HG03460 (cell line): ENCODE measurements around the gene ZNF273.

Source experiments
- ATAC-seq: cut with Tn5 transposase; IDR thresholded peaks from one replicate; pipeline ENCODE4 v1.9.1; 2021; ENCODE audit not compliant: unreplicated experiment

The ZNF273 gene

DNA sequence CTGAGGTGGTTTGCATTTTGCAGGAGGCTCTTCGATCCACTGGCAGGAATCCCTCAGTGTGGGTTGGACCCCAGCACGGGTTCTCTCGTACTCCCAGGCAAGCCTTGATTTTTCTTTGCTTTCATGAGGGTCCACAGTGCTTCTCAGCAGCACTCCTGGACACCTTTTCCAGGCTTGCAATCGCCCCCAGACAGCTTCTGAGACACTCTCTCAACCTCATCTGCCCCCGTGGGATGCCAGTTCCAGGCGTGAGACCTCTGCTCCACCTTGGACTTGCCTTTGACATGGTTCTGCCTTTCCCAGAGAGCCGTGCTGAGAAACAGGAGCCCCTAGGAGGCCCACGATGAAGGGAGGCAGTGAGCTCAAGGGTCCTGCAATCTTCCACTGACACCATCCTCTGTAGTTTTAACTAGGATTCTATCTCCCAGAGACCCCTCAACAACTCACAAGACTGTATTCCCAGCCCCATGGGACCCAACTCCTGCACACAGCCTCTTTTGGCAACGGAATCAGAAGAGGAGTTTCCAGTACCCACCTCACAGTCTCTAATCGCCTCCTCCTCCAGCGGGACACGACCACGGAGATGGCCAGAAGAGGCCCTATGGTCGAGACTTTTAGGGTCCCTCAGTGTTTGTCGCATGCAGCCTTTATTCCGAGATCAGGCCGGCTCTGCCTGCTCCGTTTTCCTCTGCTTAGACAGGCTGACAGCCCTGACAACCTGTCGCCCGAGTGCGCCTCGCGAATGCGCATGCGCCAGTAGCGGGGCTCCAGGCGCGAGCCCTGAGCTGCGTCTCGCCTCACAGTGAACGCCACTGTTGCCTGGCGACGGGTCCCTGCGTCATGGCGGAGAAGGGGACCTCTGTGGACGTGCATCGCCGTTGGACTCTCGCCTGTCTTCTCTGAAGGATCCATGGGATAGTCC, 26.0 kb upstream of the ZNF273 start:
- ATAC-seq = no peak

DNA sequence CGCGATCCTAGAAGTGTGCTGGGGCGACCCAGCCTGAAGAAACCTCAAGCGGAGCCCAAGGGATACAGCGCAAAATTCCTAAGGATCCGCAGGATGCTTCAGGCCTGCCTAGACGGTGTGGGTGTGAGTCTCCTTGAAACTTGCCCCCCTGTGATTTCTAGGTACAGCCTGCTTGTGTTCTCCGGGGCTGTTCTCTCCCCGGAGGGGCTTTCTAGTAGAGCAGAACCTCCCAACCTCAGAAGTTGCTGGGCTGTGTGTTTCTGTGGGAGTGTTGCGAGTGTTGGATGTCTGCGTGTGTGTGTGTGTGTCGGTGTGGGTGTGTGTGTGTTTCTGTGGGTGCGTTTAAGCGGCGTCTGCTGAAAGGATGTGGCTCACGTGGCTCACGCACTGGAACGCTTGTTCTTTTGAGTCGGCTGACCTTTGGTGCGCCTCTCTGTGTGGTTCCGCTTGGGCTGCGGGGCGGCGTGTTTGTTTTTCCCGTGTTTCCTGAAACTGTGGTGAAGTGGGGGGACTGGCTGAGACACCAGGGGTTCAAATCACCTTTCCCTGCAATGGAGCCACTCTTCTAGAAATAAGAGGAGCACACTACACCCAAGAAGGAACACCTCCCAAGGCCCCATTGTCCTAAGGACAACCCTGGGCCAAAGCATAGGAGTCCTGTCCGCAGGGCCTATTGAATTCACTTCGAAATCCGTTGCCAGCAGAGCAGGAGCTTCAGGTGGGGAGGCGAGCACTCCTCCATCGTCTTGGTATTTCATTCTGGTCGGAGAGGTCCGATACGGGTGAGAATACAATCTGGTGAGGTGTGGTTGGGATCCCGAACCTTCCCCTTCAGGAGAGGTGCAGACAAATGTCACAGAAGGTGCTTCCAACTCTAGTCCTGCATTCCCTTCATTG, 25.1 kb upstream of the ZNF273 start:
- no peak for ATAC-seq

DNA sequence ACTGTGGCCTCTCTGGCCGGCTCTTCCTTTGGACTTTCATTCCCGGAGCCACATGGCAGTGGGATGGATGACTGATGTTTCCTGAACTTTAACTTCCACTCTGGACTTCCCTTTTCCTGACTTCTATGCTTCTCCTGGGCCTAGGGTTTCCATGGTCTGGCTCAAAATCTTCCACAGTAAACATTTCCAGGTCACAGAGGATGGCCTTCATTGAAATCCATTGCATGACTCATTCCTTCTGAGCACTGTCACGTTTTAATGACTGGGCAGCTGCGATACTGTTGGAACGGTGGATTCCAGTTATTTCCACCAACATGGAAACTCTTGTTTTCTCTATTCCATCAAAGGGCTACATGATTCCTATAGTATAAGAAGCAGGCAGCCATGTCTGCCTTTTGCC, 24.4 kb upstream of the ZNF273 start:
- no peak for ATAC-seq

DNA sequence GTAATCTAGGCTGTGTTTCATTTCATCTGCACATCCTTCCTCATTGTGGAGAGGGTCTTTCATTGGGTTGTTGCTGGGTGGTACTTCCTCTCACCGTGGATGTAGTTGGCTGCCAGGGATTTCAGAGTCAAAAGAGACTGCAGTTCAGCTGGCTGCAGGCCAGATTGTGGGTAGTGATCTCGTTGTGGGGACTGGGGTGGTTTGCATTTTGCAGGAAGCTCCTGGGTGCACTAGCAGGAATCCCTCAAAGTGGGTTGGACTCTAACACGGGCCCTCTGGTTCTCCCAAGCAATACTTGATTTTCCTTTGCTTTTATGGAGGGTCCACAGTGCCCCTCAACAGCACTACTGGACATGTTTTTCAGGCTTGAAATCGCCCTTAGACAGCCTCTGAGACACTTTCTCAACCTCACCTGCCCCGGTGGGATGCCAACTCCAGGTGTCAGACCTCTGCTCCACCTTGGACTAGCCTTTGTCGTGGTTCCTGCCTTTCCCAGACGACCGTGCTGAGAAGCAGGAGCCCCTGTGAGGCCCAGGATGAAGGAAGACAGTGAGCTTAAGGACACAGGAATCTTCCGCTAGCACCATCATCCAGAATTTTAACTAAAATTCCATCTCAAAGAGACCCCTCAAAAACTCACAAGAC, 23.9 kb upstream of the ZNF273 start:
- ATAC-seq = no peak

DNA sequence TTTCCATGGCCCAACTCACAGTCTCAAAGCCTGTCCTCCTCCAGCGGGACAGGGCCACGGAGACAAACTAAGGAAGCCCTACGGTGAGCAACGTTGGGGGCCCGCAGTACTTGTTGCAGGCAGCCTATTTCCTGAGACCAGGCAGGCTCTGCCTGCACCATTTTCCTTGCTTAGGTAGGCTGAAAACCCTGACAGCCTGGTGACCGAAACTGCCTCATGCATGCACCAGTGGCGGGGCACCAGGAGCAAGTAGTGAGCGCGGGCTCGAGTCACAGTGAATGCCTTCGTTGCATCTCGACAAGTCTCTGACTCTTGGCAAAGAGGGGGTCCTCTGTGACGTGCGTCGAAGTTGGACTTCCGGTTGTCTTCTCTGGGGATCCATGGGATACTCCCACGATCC, 23.3 kb upstream of the ZNF273 start:
- ATAC-seq = no peak

DNA sequence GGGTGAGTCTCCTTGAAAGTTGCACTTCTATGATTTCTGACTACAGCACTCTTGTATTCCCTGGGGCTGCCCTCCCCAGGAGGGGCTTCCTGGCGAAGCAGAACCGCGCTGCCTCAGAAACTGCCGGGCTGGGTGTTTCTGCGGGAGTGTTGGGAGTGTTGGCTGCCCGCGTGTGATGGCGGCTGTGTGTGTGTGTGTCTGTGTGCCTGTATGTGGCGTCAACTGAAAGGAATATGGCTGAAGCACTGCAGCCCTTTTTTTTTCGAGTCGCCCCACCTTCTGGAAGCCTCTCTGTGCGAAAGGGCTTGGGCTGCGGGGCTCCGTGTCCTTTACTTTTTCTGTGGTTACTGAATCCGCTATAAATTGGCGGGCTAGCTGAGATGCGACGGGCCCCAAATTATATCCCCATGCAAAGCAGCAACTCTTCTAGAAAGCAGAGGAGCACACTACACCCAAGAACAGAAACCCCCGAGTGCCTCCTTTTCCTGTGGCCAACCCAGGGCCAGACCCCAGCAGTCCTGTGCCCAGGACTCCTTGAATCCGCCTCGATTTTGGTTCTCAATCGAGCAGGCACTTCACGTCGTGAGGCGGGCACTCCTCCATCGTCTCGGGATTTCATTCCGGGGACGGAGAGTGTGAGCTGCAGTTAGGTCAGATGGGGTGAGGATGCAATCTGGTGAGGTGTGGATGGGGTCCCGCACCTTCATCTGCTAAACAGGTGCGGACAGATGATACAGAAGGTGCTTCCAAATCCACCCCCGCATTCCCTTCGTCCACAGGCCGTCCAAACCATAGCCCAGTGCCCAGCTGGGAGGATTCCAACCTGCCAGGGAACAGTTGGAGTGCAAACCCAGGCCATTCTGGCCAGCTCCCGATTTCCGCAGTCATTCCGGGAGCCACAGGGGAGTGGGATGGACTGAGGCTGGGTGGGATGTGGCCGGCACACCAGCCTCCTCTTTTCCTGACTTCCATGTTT, 22.5 kb upstream of the ZNF273 start:
- no peak for ATAC-seq

DNA sequence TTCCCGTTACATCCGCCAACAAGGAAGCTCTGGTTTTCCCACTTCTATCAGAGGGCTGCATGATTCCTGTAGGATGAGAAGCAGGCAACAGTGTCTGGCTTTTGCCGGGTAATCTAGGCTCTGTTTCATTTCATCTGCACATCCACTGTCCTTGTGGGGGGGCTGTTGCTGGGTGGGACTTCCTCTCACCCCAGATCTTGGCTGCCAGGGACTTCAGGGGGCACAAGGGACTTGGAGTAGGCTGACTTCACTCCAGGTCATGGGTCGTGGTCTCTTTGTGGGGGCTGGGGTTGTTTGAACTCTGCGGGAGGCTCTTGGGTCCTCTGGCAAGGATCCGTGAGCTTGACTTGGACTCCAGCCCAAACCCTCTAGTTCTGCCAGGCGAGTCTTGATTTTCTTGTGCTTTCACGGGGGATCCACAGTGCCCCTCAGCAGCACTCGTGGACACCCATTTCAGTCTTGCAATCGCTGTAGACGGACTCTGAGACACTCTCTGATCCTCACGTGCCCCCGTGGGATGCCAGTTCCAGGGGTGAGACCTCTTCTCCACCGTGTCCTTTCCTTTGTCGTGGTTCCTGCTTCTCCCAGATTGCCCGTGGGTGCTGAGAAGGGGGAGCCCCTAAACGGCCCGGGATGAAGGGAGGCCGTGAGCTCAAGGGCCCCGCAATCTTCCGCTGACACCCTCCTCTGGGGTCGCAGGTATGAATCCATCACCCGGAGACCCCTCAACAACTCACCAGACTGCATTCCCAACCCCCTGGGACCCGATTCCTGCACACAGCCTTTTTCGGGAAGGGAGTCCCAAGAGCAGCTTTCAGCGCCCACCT, 21.4 kb upstream of the ZNF273 start:
- no peak for ATAC-seq

DNA sequence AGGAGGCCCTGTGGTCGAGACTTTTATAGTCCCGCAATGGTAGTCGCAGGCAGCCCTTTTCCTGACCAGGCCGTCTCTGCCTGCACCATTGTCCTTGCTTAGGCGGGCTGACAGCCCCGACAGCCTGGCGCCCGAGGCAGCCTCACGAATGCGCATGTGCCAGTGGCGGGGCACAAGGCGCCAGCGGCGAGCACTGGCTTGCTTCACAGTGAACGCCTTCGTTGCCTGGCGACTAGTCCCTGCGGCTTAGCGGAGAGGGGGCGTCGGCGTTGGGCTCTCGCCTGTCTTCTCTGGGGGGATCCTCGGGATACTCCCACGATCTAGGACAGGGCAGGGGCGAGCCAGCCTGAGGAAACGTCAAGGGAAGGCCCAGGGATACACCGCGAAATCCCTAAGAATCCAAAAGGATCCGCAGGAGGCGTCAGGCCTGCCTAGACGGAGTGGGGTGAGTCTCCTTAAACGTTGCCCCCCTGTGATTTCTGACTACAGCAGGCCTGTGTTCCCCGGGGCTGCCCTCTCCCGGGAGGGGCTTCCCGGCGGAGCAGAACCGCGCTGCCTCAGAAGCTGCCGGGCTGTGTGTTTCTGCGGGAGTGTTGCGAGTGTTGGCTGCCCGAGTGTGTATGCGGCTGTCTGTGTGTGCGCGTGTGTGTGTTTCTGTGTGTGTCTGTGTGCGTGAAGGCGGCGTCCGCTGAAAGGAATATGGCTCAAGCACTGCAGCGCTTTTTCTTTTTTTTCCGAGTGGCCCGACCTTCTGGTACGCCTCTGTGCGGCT, 20.5 kb upstream of the ZNF273 start:
- no peak for ATAC-seq

DNA sequence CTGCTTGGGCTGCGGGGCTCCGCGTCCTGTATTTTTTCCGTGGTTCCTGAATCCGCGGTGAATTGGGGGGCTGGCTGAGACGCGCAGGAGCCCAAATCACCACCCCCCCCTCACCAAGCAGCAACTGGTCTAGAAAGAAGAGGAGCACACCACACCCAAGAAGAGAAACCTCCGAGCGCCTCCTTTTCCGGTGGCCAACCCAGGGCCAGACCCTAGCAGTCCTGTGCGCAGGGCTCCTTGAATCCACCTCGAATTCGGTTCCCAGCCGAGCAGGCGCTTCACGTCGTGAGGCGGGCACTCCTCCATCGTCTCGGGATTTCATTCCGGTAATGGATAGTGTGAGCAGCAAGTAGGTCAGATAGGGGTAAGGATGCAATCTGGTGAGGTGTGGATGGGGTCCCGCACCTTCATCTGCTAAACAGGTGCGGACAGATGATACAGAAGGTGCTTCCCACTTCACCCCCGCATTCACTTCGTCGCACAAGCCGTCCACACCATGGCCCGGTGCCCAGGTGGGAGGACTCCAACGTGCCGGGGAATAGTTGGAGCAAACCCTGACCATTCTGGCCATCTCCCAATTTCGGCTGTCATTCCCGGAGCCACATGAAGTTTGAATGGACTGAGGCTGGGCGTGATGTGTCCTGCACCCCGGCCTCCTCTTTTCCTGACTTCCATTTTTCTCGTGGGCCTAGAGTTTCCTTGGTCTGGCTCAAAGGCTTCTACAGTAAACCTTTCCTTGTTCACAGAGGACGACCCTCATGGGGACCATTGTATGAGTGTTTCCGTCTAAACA, 19.8 kb upstream of the ZNF273 start:
- ATAC-seq = no peak

DNA sequence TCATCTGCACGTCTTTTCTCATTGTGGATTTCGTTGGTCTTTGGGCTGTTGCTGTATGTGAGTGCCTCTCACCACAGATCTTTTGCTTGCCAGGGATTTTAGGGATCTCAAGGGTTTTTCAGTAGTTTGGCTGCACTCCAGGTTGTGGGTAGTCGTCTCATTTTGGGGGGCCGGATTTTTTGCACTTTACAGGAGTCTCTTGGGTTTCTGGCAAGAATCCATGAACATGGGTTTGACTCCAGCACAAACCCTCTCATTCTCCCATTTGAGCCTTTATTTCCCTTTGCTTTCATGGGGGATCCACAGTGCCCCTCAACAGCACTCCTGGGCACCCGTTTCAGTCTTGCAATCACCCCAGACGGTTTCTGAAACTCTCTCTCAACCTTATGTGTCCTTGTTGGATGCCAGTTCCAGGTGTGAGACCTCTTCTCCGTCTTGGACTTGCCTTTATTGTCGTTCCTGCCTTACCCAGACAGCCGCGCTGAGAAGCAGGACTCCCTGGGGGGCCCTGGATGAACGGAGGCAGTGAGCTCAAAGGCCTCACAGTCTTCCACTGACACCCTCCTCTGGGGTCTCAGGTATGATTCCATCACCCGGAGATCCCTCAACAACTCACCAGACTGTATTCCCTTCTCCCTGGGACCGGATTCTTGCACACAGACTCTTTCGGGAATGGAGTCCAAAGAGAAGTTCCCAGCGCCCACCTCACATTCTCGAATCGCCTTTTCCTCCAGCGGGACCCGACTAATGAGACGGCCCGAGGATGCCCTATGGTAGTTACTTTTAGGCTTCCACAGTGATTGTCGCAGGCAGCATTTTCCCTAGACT, 18.8 kb upstream of the ZNF273 start:
- no peak for ATAC-seq

DNA sequence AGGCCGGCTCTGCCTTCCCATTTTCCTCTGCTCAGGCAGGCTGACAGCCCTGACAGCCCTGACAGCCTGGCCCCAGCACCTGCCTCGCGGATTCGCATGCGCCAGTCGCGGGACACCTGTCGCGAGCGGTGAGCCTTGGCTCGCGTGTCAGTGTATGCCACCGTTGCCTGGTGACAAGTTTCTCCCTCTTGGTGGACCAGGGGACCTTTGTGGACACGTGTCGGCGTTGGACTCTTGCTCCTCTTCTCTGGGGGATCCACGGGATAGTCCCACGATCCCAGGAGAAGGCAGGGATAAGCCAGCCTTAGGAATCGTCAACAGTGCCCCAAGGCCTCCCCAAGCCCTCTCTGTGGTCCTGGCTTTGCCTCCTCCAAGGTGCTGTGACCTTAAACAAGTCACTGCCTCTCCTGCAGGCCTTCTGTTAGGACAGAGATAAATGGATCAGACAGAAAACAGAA, 18.1 kb upstream of the ZNF273 start:
- no peak for ATAC-seq

DNA sequence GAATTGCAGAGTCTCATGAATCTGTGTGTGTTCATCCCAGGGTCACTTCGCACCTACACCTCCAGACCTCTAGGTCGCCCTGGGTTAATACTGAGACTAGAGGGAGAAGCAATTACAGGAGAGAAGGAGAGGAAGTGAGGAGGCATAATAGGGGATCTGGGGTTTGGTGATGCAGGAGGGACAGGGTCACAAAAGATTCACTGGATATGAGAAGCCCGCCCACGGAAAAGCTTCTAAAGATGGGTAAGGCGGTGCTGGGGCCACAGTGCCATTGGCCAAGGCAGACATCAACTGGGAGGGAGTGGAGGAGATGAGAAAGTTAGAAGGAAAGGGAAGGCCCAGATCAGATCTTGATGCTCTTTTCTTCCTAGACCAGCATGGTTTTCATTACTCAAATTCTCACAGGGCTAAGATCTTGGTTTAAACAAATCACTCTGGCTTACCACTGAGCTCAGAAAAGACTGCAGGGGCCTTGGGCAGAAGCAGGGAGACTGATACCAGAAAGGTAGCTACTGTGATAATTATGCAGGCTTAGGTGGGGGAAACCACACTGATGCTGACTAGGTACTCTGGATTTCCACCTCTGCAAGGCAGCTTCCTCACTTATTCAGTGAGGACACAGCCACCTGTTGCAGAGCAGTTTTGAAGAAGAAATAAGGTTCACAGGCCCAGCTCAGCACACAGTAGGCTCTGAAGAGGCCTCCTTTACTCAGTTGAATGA, 17.4 kb upstream of the ZNF273 start:
- no peak for ATAC-seq

DNA sequence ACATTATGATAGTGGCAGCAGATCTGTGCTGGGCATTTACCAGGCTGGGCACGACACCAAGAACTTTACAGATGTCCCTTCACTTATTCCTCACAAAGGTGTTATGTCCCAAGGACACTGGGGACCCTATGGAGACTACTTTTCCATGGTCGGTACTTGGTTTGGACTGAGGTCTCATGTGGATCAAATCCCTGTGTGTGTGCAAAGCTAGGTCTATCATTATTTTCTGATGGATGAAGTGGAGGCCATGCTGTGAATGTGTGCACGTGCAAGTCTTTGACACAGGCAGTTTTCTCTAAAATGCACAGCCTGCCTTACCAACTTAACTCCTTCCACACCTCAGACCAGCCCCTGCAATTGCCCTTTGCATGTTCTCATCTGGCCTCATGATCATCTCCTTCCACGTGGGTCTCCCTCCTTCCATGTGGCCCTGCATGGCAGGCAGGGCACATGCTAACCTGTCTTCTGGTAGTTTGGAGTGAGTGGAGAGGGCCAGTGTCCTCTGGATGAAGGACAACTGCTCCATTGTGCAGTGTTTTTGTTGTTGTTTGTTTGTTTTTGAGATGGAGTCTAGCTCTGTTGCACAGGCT, 16.0 kb upstream of the ZNF273 start:
- ATAC-seq = no peak

DNA sequence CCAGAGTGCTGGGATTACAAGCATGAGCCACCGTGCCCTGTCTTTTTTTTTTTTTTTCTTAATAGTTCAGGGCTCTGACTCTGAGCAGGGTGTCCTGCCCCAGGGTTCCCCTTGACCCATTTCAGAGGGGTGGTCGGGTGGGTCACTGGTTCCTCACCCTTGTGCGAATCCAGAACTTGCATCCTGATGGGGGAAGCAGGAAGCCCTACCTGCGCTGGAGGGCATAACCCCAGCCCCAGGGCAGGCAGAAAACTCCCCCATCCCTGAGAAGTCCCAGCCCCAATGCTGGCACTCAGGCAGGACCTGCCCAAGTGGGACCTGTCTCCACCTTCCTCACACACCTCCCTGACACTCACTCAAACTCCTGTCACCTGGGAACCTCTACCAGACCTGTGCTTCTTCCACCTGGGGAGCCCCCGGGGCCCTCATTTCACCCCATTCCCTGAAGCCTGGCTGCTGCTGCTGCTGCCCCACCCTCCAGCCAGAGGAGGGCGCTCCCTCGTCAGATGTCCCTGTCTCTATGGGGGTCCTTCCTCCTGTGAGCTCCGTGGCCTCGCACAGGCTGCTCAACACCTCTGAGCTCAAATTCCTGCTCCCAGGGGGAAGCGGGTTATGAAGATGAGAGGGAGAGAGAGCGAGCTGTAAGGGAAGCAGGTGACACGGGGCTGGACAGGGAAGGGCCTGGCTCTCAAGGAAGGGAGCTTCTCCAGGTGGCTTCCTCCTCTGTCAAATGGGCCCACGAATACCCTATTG, 15.1 kb upstream of the ZNF273 start:
- ATAC-seq = no peak

DNA sequence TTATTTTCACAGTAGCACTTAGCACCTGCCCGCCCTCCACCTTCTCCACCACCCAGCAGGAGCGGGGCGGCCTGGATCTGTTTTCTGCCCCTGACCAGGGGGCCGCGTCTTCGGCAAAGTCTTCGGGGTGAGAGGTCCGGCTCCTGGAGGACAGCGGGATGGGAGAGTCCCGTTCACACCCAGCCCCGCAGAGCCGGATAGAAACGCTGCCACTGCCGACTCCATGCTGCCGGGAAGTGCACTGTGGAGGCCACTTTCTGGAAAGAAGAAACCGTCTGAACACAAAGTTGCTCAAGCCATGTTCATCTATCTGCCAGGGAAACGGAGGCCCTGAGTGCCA, 14.5 kb upstream of the ZNF273 start:
- no peak for ATAC-seq
